Pancreas (tissue), 10 donors: Measurements from ENCODE around the gene SLC30A3. TPM values are rescaled to one million over a fixed set of nuclear protein-coding genes. Genes with fewer than 3 reads are reported as not detected.

ENCODE experiments used
- ATAC-seq, 4 donors: fragments of 200-7000 bp; cut with Tn5 transposase; one replicate each; pipeline versions ENCODE4 v1.8.0 to v1.9.1; 2020; ENCODE audit warnings: mild to moderate bottlenecking in 4 of 4, moderate library complexity in 4 of 4
- DNase-seq, 6 donors: peaks; one replicate each; pipeline ENCODE4 v3.0.0-alpha.2; 2020
- FAIRE-seq: peaks from 2 replicates; lab custom pipeline; 2012; peaks lifted over from hg19 to GRCh38; lab: Jason Lieb, UNC
- H3K27ac ChIP-seq, 4 donors: fragments of 200-600 bp; sonication (generic); 1 replicate in 3 of 4; 2 replicates in 1 of 4; pipeline versions ENCODE4 v1.5.0 to v1.8.0; 2020
- H3K27me3 ChIP-seq, 4 donors: fragments of 200-600 bp; one replicate each; pipeline ENCODE4 v1.8.0; 2021
- H3K36me3 ChIP-seq, 3 donors: fragments of 200-600 bp; sonication (generic) in 1 of 3; one replicate each; pipeline versions ENCODE4 v1.5.0 to v1.8.0; 2020 to 2021
- H3K4me1 ChIP-seq, 3 donors: fragments of 200-600 bp; one replicate each; pipeline ENCODE4 v1.8.0; 2021
- H3K4me3 ChIP-seq, 4 donors: fragments of 200-600 bp; sonication (generic) in 2 of 4; one replicate each; pipeline versions ENCODE4 v1.5.0 to v1.8.0; 2020 to 2021
- H3K9me3 ChIP-seq, 4 donors: fragments of 200-600 bp; one replicate each; pipeline ENCODE4 v1.8.0; 2021
- WGBS, 2 donors: extraction: QIAGEN DNeasy Blood & Tissue Kit; methylation state at CpG; one replicate each; pipeline ENCODE4 v1.1.7; 2013; 5-methylcytosine and 5-hydroxymethylcytosine counted together
- intact Hi-C, 3 donors: fragments of 100-400 bp; cut with DNase I; formaldehyde crosslinking; loops; one replicate each; pipeline versions ENCODE4 v1.11.1 to v1.14.2; 2022
- polyA plus RNA-seq, 2 donors: library from polyadenylated mRNA; stranded (reverse); fragments of 200-250 nt; gene quantifications; one replicate each; pipeline ENCODE4 v1.2.3, GENCODE V29; 2013
- total RNA-seq, 6 donors: library from RNA; stranded (reverse); fragmentation: NEBNext Ultra II Directional in 4 of 6; extraction: Animal tissue kit (Norgen Biotek cat#: 25700) in 4 of 6; gene quantifications; one replicate each; pipeline versions ENCODE4 v1.2.1 to v1.2.4, GENCODE V29; 2021 to 2023
- TF ChIP-seq, protein P1 (sequence below), 4 donors: fragments of 200-600 bp; sonication (generic) in 3 of 4; IDR thresholded peaks; one replicate each; pipeline versions ENCODE4 v1.5.0 to v1.8.0; 2021; ENCODE audit warnings: antibody characterized with exemption in 4 of 4
- donor health status: healthy with polysubstance abuse.
- donor health status: DM: no; HTN: no; CAD: no; lungs with moderate emphysema.
- donor health status: DM: no; HTN: no; CAD: no.
- donor health status: control.
- donor health status: control.
- donor health status: Bipolar disorder and iron deficiency.
- donor health status: DM: yes; HTN: yes; CAD: no.
- donor health status: DM: no; HTN: no; CAD: no.
- donor health status: DM: no; HTN: no; CAD: no.
- donor health status: DM: yes; HTN: yes; CAD: no.

Gene SLC30A3
- total and polyA plus RNA-seq, 8 donors, result 0.12 to 0.15 TPM; not detected in 6

GRCh38 chr2:27281855-27282559, 19.2 kb upstream of the SLC30A3 start, which contains the start of gene TRIM54:
TSS of gene TRIM54 (plus strand) at chr2:27282429. CDS start at chr2:27282732, 303 bp downstream.
- Histone ChIP-seq H3K4me3 (no peak within 1 kb of the TSS), H3K27me3 (peaks cover 0 to 3% (median 0%) of the 10 kb centered on the region in 4 donors), H3K9me3 (no peaks in the 10 kb centered on the region), H3K36me3 (no peaks in the 10 kb centered on the region), H3K4me1 (no peaks in the 10 kb centered on the region), H3K27ac (no peak within 1 kb of the TSS)
- no peak for DNase-seq
- no peak for FAIRE-seq
- TF ChIP-seq, protein P1, sequence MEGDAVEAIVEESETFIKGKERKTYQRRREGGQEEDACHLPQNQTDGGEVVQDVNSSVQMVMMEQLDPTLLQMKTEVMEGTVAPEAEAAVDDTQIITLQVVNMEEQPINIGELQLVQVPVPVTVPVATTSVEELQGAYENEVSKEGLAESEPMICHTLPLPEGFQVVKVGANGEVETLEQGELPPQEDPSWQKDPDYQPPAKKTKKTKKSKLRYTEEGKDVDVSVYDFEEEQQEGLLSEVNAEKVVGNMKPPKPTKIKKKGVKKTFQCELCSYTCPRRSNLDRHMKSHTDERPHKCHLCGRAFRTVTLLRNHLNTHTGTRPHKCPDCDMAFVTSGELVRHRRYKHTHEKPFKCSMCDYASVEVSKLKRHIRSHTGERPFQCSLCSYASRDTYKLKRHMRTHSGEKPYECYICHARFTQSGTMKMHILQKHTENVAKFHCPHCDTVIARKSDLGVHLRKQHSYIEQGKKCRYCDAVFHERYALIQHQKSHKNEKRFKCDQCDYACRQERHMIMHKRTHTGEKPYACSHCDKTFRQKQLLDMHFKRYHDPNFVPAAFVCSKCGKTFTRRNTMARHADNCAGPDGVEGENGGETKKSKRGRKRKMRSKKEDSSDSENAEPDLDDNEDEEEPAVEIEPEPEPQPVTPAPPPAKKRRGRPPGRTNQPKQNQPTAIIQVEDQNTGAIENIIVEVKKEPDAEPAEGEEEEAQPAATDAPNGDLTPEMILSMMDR (IDR thresholded peaks at IDR 0.05), result no peak
- intact Hi-C loops, result no loop called here
- WGBS, 2 donors, result 65 to 75% methylated on average over 5 of the region's 5 CpGs
- ATAC-seq, result no peak

- intact Hi-C loops, result no loop called here
- DNase-seq, result no peak
- WGBS, 2 donors, result 59% methylated on average over 3 of the region's 3 CpGs
Observed at GRCh38 chr2:27281442-27281841, 18.6 kb upstream of the SLC30A3 start.

DNA sequence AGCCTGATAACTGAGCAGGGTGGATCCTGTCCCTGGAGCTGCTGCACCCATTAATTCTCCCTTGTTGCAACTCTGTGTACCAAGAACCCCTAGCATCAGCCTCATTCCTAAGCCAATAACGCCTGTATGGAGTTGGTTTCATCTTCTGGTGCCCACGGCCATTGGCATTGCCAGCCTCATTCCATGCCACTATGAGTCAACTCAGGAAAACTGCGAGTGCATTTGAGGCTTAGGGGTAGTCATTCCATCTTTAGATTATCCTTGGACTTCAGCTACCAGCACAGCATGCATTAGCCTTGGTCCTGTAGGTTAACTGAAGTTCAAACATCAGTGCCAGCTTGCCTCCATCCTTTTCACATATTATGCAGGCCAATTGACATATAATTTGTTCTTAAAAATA, 18.0 kb upstream of the SLC30A3 start:
- no peak overlapping the region for H3K4me3 ChIP-seq
- intact Hi-C loops, result no loop called here
- DNase-seq, result no peak
- FAIRE-seq, result no peak
- no peak for ATAC-seq
- no peaks in the 10 kb centered on the region for H3K4me1 ChIP-seq
- H3K36me3 ChIP-seq, result no peaks in the 10 kb centered on the region
- no peaks in the 10 kb centered on the region for H3K9me3 ChIP-seq
- H3K27ac ChIP-seq, result no peak overlapping the region
- TF ChIP-seq, protein P1 (IDR thresholded peaks at IDR 0.05), result no peak
- H3K27me3 ChIP-seq, result peaks cover 0 to 3% (median 0%) of the 10 kb centered on the region in 4 donors
- WGBS, 2 donors, result 43 to 55% methylated on average over 3 of the region's 3 CpGs

More at GRCh38 chr2:27281442-27281841, 18.6 kb upstream of the SLC30A3 start:
- Histone ChIP-seq H3K36me3 (no peaks in the 10 kb centered on the region), H3K27ac (no peak overlapping the region), H3K4me3 (no peak overlapping the region), H3K9me3 (no peaks in the 10 kb centered on the region), H3K4me1 (no peaks in the 10 kb centered on the region), H3K27me3 (peaks cover 0 to 3% (median 0%) of the 10 kb centered on the region in 4 donors)
- TF ChIP-seq, protein P1 (IDR thresholded peaks at IDR 0.05), result no peak
- FAIRE-seq (no peak), ATAC-seq (no peak)

- DNase-seq (no peak), FAIRE-seq (no peak), ATAC-seq (no peak)
- no peaks in the 10 kb centered on the region for H3K4me1 ChIP-seq
- H3K36me3 ChIP-seq, result no peaks in the 10 kb centered on the region
- TF ChIP-seq, protein P1 (IDR thresholded peaks at IDR 0.05), result no peak
- no peak overlapping the region for H3K4me3 ChIP-seq
- H3K9me3 ChIP-seq, result no peaks in the 10 kb centered on the region
- H3K27ac ChIP-seq, result no peak overlapping the region
- WGBS, 2 donors, result 36 to 44% methylated on average over 1 of the region's 1 CpG
- H3K27me3 ChIP-seq, result peaks cover 0 to 3% (median 0%) of the 10 kb centered on the region in 4 donors
- intact Hi-C loops, result loop anchor here in 2 of 3 donors (2.0 to 5.0 kb wide), 2 partner anchors 176 to 179 kb away; no protein-coding TSS in a partner anchor
Observed at GRCh38 chr2:27278010-27278409, 15.2 kb upstream of the SLC30A3 start.
